ENCODE data around the gene CCDC178.

GRCh38 chr18:33020877-33021276 lies 419.6 kb downstream of the CCDC178 start:
- TF ChIP-seq GATA1 (IDR thresholded peaks at IDR 0.05; ENCODE audit: low read depth, low read length) (no peak), POLR2A (IDR thresholded peaks at IDR 0.05; ENCODE audit: low read length) (no peak)

Data from erythroblast (primary cell).